HepG2 (cell line): Measurements from ENCODE around the gene SEZ6. TPM values are rescaled to one million over a fixed set of nuclear protein-coding genes. Genes with fewer than 3 reads are reported as not detected.

Source experiments
- ATAC-seq: fragments of 200-7000 bp; cut with Tn5 transposase; 3 replicates; pipeline ENCODE4 v1.9.1; 2020; ENCODE audit warnings: mild to moderate bottlenecking, moderate library complexity
- BruUV-seq: library from RNA; stranded (reverse); fragments of 400-500 nt; replicated peaks from 2 replicates; lab custom pipeline; 2021; lab: Mats Ljungman, UMichigan
- CTCF ChIA-PET: fragments of 300-600 bp; formaldehyde crosslinking; extraction: SDS; loops from one replicate; lab custom pipeline; 2021; ENCODE audit warnings: low total read pairs, inconsistent platforms, low intra/inter-chr PET ratio; lab: Yijun Ruan, JAX
- POLR2A ChIA-PET: fragments of 350-600 bp; sonication (Branson Sonifier 250); formaldehyde crosslinking; loops from one replicate; lab custom pipeline; 2020; ENCODE audit warnings: antibody characterized with exemption, inconsistent platforms; lab: Yijun Ruan, JAX
- DNase-seq: peaks from one replicate; pipeline ENCODE4 v3.0.0-alpha.2; 2015; ENCODE audit warnings: low spot score
- FAIRE-seq: peaks from 3 replicates; lab custom pipeline; 2011; peaks lifted over from hg19 to GRCh38; lab: Jason Lieb, UNC
- H2AFZ ChIP-seq: one replicate; pipeline ENCODE4 v1.6.1; 2011; ENCODE audit warnings: low read length, inconsistent platforms
- H3K27ac ChIP-seq: fragments of 300-600 bp; 3 replicates; pipeline ENCODE4 v1.8.0; 2011; ENCODE audit warnings: mixed run types, mild to moderate bottlenecking, mixed read lengths, low read length, inconsistent platforms; ENCODE audit not compliant: insufficient read depth; ENCODE audit errors: extremely low read length
- H3K27me3 ChIP-seq, 2 experiments: fragments of 200-600 bp in 1 of 2; 2 replicates in 1 of 2; 3 replicates in 1 of 2; pipeline versions ENCODE4 v1.6.0 to v1.8.0; 2011; ENCODE audit warnings: low read length in 2 of 2, mild to moderate bottlenecking in 2 of 2, moderate library complexity in 2 of 2, inconsistent platforms in 1 of 2; ENCODE audit not compliant: insufficient read depth in 2 of 2, control insufficient read depth in 1 of 2
- H3K36me3 ChIP-seq, 2 experiments: fragments of 200-600 bp in 1 of 2; replicated peaks in 1 of 2; 2 replicates in 1 of 2; 3 replicates in 1 of 2; pipeline versions ENCODE4 v1.5.1 to v1.8.0; 2011; ENCODE audit warnings: low read length in 2 of 2, inconsistent platforms in 1 of 2; ENCODE audit not compliant: insufficient read depth in 2 of 2, control insufficient read depth in 1 of 2
- H3K4me1 ChIP-seq: 2 replicates; pipeline ENCODE4 v1.5.1; 2012; ENCODE audit warnings: low read length, inconsistent platforms; ENCODE audit not compliant: insufficient read depth
- H3K4me2 ChIP-seq: 2 replicates; pipeline ENCODE4 v1.6.0; 2011; ENCODE audit warnings: low read depth, low read length, inconsistent platforms
- H3K4me3 ChIP-seq, 3 experiments: fragments of 200-600 bp in 1 of 3; sonication (generic), shearing (Covaris generic) in 1 of 3; replicated peaks in 1 of 3; 2 replicates each; pipeline ENCODE4 v1.5.1; 2011 to 2016; ENCODE audit warnings: low read length in 3 of 3, inconsistent platforms in 2 of 3, low read depth in 2 of 3, mild to moderate bottlenecking in 2 of 3, control low read depth in 1 of 3, mixed read lengths in 1 of 3; ENCODE audit not compliant: insufficient read depth in 1 of 3
- H3K79me2 ChIP-seq: one replicate; pipeline ENCODE4 v1.6.1; 2011; ENCODE audit warnings: low read length, inconsistent platforms; ENCODE audit not compliant: insufficient read depth
- H3K9ac ChIP-seq: 2 replicates; pipeline ENCODE4 v1.6.0; 2011; ENCODE audit warnings: mild to moderate bottlenecking, low read depth, low read length, inconsistent platforms; ENCODE audit not compliant: insufficient read depth
- H3K9me3 ChIP-seq: 2 replicates; pipeline ENCODE4 v1.5.1; 2012; ENCODE audit warnings: mild to moderate bottlenecking, low read length
- H4K20me1 ChIP-seq: 2 replicates; pipeline ENCODE4 v1.6.0; 2011; ENCODE audit warnings: inconsistent platforms, mild to moderate bottlenecking, low read length, moderate library complexity; ENCODE audit not compliant: insufficient read depth
- ZBTB2 ChIP-seq: sonication (generic); formaldehyde crosslinking; IDR thresholded peaks from 2 replicates; pipeline ENCODE4 v1.8.0; 2022; ENCODE audit warnings: low read depth, missing genetic modification reagents
- ZNF276 ChIP-seq: sonication (generic); formaldehyde crosslinking; IDR thresholded peaks from 2 replicates; pipeline ENCODE4 v1.4.0; 2020; ENCODE audit warnings: mild to moderate bottlenecking, low read depth, missing genetic modification reagents
- ZNF792 ChIP-seq: IDR thresholded peaks from 2 replicates; pipeline ENCODE4 v1.6.1; 2016
- WGBS: methylation state at CpG from one replicate; pipeline ENCODE4 v1.1.6; 2017; ENCODE audit warnings: low lambda C conversion rate; 5-methylcytosine and 5-hydroxymethylcytosine counted together
- in situ Hi-C: cut with HindIII; loops from 2 replicates; pipeline ENCODE4 v1.10.0; 2017; ENCODE audit warnings: low pct_unique_long_range_greater_than_20kb; ENCODE audit not compliant: extremely low pct_ligation_motif_present
- intact Hi-C: fragments of 100-400 bp; cut with micrococcal nuclease; formaldehyde crosslinking; loops from one replicate; pipeline ENCODE4 v1.10.0; 2022; ENCODE audit not compliant: unreplicated experiment
- polyA plus RNA-seq, 8 experiments: library from polyadenylated mRNA; depleted of rRNA in 3 of 8; stranded (reverse) in 7 of 8; unstranded in 1 of 8; fragments of >200 nt; fragmentation: Illumina TruSeq in 4 of 8; extraction: Trizol in 4 of 8; gene quantifications; 2 replicates each; pipeline versions ENCODE4 v1.2.1 to v1.2.3, GENCODE V29; 2011 to 2016; ENCODE audit warnings: low read depth in 4 of 8, missing spikeins in 1 of 8, mixed read lengths in 1 of 8; ENCODE audit not compliant: insufficient read depth in 1 of 8
- total RNA-seq, 5 experiments: library from RNA; depleted of rRNA; stranded (reverse); fragments of >200 nt; fragmentation: Illumina TruSeq; extraction: Trizol; gene quantifications; 2 replicates each; pipeline ENCODE4 v1.2.3, GENCODE V29; 2016; ENCODE audit warnings: low read depth in 1 of 5

SEZ6 gene
- total and polyA plus RNA-seq, 2 of the 13 experiments (the other 11 are each of a cell fraction or from before 2014, with no cell fraction given) = not detected

DNA sequence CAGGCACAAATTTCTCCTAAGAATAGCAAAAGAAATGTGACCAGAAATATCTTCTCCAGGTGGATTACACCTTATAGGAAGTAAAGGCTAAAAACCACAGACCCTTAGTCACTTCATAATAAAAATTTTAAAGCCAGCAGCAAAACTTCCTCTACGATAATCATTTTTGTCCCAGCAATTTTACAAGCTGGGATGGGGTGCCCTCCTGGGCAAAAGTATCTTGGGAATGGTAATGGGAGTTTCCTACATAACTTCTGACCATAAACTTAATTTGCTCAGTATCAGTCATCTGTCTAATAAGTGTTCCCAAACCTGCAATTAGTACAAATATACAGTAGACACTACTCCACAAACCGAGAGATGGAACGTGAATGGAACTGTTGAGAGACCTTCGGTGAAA is 57.5 kb downstream of the SEZ6 start:
- Histone ChIP-seq H3K36me3 (peaks cover 3 to 13% of the 10 kb centered on the region in 2 experiments; a peak in 2 of 5 replicates), H3K4me1 (peaks cover 47% of the 10 kb centered on the region), H2AFZ (no peak overlapping the region), H3K79me2 (peaks cover 75% of the 10 kb centered on the region), H3K27ac (peak overlapping the region; percentile 88), H3K9ac (peak overlapping the region; percentile 90), H3K9me3 (no peaks in the 10 kb centered on the region), H3K4me2 (peak overlapping the region; percentile 90), H3K4me3 (peak overlapping the region; percentile 87 to 97 (median 96)), H3K27me3 (no peaks in the 10 kb centered on the region; a peak in 1 of 5 replicates), H4K20me1 (peaks cover 9% of the 10 kb centered on the region; the same call in 1 of the 2 replicates)
- intact Hi-C loops = no loop called here
- WGBS = 17% methylated on average over 4 of the region's 4 CpGs
- BruUV-seq = no TSS peak
- CTCF ChIA-PET = interaction anchor here (1.2 kb wide), 1 partner anchor 45 kb away, joined by 4 read pairs; the partner anchor contains the start of gene DHRS13
- FAIRE-seq (no peak), DNase-seq (no peak), ATAC-seq (no peak)
- POLR2A ChIA-PET = interaction anchor here (1.4 to 4.4 kb wide), 4 partner anchors 11 to 50 kb away, joined by 3 to 57 read pairs (median 14); partner anchors contain the start of gene FLOT2
- in situ Hi-C loops = loop anchor here (5.0 kb wide), 1 partner anchor 36 kb away; no protein-coding TSS in a partner anchor
- TF ChIP-seq ZNF276 (no peak), ZNF792 (CRISPR knock-in tag) (no peak), ZBTB2 (CRISPR knock-in tag) (no peak)
- TF ChIP-seq, all 625 proteins: peak for 0
